ENCODE measurements around the gene CHAF1A.

The CHAF1A gene

DNA sequence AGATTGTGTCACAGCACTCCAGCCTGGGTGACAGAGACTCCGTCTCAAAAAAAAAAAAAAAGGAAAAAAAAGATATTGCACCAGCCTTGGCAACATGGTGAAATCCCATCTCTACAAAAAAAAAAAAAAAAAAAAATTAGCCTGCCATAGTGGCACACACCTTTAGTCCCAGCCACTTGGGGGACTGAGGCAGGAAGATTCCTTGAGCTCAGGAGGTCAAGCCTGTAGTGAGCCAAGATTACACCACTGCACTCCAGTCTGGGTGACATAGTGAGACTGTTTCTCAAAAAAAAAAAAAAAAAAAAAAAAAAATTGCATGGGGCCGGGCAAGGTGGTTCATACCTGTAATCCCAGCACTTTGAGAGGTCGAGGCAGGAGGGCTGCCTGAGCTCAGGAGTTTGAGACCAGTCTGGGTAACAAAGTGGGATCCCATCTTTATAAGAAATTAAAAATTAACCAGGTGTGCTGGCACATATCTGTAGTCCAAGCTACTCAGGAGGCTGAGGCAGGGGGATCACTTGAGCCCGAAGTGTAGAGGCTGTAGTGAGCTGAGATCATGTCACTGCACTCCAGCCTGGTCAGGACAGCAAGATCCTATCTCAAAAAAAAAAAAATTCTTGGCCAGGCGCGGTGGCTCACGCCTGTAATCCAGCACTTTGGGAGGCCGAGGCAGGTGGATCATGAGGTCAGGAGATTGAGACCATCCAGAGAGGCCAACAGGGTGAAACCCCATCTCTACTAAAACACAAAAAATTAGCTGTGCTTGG lies 62.6 kb downstream of the CHAF1A start:
- DNase-seq: no peak

DNA sequence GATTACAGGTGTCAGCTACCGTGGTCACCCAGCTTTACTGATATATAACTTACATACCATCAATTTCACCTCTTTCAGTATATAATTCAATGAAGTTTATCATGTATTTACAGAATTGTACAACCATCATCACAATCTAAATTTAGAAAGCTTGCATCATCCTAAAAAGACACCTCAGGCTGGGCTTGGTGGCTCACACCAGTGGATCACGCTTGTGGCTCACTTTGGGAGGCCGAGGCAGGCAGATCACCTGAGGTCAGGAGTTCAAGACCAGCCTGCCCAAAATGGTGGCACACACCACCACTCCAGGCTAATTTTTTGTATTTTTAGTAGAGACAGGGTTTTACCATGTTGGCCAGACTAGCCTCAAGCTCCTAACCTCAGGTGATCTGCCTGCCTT lies 65.4 kb downstream of the CHAF1A start:
- no peak for DNase-seq

DNA sequence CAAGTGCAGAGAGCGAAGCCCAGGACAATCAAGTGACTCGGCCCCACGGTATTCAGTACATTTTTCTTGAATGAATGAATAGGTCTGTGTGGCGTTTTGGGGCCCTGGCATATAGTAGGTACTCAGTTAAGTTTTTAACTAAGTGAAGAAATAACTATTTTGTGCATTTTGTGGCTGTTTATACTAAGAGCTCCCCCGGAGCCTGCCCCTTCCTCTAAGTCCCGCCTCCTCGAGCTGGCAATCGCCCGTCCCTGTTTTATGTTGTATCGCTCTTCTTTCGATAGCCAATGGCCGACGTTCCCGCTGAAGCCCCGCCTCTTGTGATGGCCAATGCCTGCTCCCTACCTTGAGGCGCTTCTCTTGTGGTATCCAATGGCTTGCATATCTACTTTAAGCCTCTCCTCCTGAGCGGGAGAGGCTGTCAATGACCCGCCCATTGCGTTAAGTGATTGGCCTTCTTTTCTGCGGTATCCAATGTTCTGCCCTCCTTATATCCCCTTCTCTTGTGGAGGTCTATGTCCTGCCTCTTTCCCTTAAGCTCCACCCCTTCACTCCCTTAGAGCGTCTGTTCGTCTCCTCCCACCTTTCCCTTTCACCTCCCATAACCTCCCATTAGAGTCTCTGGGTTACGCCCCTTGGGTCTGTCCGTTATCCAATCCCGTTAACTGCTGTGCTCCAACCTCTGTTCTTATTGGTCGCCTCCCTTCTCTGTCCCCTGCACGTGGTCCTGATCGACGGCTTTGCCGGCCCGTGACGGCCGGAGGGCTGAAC lies 69.1 kb downstream of the CHAF1A start:
- peak; percentile 96 for DNase-seq

DNA sequence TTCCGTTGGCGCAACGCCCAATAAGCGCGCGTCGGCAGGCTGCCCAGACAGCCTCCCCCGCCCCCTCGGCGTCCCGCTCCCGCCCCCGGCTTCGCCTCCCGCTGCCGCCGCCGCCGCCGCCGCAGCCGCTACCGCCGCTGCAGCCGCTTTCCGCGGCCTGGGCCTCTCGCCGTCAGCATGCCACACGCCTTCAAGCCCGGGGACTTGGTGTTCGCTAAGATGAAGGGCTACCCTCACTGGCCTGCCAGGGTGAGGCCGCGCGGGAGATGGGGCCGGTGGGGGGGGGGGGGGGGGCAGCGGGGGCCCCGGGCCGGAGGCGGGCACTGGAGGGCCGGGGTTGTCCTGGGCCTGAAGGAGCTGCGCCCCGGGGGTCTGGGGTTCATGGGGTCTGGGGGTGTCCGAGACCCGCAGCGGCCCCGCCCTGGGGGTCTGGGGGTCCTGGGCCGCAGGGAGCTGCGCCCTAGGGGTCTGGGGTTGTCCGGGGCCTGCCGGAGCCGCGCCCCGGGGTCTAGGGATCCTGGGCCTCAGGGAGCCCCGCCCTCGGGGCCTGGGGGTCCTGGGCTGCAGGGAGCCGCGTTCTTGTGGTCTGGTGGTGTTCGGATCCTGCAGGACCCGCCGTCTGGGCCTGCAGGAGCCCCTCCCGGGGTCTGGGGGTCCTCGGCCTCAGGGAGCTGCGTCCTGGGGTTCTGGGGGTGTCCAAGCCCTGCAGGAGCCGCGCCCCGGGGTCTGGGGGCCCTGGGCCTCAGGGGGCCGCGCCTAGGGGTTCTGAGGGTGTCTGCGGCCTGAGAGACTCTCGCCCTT lies 69.9 kb downstream of the CHAF1A start, which contains the start of gene HDGFL2:
TSS of gene HDGFL2 (plus strand) at position 124 of the 801 bp plus-strand sequence. CDS start at position 178, 54 bp downstream.
- no peak for DNase-seq

DNA sequence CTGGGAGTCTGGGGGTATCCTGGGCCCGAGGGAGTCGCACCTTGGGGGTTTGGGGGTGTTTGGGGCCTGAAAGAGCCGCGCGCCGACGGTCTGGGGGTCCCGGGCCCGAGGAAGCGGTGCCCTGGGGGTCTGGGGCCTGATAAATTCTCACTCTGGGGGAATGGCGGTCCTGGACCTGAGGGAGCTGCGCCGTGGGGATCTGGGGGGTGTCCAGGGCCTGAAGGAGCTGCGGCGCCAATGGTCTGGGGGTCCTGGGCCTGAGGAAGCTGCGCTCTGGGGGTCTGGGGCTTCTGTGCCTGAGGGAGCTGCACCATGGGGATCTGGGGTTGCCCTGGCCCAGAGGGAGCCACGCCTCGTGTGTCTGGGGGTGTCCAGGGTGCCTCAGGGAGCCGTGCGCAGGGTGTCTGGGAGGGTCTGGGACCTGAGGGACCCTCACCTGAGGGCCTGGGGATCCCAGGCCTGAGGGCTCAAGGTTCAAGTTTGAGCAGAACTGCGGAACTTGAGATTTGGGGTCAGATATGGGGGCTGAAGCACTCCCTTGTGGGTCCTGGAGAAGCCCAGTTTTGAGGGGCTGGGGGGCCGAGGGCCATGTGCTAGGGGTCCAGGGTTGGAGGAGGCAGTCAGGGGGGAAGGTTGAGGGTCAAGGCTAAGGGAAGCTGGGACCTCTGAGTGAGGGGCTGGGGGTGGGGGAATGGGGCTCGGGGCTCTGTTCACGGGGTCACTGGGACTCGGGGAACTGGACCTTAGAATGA lies 70.7 kb downstream of the CHAF1A start:
- DNase-seq: no peak

DNA sequence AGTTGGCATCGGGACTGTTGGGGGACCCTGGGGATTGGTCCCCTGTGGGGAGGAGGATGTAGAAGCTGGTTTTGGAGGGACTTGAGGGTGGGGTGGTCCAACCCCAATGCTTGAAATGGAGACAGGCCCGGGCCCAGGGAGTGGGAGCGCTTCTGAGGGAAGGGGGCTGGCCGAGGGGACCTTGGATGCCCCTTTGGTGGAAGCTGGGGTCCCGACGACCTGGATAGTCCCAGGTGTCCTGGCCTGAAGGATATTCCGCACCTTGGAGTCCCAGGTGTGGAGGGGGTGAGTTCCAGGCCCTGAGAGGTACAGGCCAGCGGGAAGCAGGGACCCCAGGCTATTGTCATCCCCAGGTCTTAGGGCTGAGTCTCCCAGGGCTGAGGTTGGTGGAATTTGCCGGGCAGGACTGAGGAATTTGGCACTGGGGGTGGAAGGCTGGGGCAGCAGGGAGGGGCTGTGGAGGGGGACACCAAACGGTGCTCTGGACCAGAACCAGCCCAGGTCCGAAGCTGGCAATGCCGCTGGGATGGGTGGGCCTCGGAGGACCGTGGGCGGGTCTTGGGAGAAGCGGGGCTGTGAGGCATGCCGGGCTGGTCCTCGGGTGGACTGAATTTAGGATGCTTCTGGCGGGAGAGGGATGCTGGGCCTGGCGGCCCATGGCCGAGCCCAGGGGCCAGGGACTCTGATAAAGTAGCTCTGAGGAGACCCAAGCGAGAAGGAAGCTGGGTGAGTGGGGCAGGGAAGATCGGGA lies 71.5 kb downstream of the CHAF1A start:
- no peak for DNase-seq

DNA sequence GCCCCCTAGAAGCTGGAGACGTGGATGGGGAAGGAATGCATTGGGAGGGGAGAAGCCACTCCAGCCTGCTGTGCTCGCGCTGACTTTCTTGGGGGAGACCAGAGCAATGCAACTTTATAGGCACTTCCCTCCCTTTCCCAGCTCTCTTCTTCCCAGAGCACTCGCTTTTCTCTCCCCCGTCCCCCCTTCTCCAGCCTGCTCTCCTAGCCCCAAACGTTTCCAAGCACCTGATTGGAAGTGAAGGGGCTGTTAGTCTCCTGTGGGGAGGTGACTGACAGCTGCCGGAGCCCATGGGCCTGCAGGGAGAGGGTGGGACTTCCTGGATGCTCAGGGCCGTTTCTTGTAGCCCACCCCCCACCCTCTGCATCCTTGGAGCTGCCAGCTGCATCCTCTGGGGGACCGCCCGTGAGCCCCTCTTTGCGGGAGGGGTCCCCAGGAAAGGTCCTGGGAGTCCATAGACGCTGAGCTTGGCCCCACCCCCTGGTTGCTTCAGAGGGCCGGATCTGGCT lies 72.1 kb downstream of the CHAF1A start:
- DNase-seq: no peak

DNA sequence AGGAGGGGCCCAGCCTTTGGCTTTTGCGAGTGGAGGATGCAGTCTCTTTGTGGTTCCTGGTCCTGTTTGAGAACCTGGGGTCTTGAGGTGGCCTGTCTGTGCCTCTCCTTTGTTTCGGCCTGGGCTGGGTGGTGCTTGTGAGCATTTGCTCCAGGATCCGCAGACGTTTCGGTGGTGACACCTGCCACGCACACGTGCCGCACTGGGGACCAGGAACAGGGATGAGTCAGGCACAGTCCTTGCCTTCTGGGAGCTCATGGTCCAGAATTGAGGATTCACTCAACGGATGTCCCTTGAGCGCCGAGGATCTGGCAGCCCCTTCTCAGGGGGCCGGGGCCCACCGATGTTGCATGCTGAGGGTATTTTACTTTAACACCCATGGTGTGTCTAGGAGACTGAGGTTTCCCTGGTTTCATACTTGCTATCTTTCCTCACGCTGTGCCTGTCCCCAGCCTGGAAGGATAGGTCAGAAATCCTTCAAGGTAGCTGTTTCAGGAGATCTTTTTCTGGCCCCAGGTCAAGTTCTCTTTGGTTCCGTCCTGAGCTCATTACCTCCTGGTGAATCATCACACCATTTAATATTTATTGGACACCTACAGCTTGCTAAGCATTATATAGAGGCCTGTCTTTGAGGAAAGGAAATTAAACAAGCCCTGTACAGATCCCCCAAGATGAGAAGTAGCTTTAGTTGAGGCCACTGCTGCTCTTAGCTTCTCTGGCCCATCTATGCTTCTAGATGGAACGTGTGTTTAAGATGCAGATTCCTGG lies 74.8 kb downstream of the CHAF1A start:
- DNase-seq: no peak

DNA sequence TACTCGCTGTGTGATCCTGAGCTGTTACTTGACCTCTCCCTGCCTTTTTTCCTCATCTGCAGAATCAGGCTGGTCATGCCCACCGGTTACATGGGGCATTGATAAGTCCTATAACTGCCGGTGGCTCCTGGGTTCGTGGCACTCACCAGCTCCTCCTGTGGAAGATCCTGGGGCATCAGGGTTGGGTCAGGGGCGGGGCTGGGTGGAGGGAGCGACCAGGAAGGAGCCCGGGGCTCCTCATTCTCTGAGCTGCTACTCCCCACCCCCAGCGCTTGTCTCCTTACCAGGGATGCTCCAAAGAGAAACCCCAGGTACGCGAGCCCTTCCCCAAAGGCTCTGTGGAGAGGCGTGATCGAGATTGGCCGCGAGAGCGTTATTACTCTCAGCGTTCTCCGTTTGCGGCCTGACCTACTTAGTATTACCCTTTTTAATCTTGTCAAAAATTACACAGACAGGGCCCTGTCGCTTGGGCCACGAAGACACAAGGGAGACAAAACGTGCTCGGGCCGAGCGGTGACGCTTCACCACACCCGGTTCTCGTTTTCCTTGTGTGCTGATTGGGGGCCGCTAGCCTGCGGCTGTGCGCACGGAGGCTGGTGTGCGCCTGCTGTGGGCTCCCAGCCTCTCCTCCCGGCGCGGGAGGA lies 80.4 kb downstream of the CHAF1A start:
- no peak for DNase-seq

DNA sequence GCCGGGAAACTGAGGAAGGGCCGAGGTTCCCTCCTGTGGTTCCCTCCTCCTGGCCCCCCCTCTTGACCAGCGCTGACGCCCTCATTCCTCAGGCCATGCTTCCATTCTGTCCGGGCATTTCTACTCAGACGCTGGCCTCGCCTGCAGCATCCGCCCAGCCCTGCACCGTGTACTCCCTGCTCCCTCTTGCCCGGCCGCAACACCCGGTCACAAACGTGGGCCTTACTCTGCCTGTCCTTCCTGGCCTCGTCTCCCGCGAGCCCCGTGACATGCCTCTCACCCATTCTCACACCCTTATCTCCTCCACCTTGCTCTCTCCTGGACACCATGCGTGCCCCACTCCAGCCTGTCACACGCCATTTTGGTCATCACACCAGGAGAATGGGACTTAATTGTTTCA lies 80.9 kb downstream of the CHAF1A start:
- DNase-seq: no peak

DNA sequence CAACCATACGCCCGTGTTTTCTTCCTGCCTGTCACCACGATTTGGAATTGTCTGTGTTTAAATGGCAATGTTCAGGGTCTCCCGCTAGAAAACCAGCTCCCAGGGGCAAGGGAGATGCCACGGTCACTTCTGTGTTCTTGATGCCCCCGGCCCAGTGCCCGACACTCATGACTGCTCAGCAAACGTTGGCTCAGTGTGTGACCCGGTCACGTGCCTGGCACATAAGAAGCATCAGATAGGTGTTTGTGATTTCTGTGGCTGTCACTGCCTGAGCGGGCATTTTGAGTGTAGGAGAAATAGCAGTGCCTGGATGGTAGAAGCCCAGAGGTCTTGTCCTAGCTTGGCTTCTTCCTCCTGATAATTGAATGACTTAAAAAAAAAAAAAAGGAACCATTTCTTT lies 85.1 kb downstream of the CHAF1A start:
- no peak for DNase-seq

DNA sequence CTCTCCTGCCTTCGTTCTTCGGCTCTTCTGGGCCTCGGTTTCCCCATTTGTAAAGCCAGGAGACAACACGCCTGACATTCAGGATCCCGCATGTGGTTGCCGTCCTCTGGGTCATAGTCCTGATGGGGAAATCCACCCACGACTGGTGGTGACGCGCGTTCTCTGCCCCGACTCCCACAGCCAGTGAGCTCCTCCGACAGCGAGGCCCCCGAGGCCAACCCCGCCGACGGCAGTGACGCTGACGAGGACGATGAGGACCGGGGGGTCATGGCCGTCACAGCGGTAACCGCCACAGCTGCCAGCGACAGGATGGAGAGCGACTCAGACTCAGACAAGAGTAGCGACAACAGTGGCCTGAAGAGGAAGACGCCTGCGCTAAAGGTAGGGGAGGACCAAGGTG lies 86.1 kb downstream of the CHAF1A start:
- DNase-seq: no peak

DNA sequence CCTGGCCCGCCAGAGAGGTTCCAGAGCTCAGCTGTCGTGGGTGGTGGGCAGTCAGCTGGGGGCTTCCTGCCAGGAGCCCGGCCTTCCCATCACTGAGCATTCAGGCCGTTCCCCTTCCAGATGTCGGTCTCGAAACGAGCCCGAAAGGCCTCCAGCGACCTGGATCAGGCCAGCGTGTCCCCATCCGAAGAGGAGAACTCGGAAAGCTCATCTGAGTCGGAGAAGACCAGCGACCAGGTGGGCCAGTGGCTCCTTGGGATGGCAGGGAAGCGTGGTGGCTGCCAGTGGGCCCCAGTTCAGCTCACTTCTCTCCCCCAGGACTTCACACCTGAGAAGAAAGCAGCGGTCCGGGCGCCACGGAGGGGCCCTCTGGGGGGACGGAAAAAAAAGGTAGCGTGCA lies 89.0 kb downstream of the CHAF1A start:
- DNase-seq: no peak

DNA sequence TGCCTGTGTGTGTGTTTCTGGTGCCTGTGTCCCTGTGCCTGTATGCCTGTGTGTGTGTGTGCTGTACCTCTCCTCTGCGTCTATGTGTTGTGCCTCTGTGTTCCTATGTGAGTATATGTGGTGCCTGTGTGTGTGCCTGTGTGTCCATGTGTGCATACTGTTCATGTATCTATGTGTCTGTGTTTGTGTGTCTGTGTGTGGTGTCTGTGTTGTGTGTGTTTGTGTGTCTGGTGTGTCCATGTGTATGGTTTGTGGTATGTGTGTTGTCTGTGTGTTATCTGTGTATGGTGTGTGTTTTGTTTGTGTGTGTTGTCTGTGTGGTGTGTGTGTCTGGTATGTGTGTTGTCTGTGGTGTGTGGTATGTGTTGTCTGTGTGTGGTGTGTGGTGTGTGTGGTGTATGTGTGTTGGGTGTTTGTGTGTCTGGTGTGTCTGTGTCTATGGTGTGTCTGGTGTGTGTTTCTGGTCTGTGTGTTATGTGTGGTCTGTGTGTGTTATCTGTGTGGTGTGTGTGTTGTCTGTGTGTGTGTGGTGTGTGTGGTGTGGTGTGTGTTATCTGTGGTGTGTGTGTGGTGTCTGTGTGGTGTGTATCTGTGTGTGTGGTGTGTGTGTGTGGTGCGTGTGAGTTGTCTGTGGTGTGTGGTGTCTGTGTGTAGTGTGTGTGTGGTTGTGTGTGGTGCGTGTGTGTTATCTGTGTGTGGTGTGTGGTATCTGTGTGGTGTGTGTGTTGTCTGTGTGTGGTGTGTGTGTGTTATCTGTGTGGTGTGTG lies 90.1 kb downstream of the CHAF1A start:
- DNase-seq: no peak
